HAP-1 (cell line): ENCODE results near the gene GALM.

Source experiments
- DNase-seq, 2 experiments: peaks; one replicate each; pipeline ENCODE4 v3.0.0-alpha.2; 2016 to 2020; ENCODE audit warnings: low spot score in 2 of 2
- H3K27me3 ChIP-seq: fragments of 250-450 bp; sonication (Bioruptor Pico); 2 replicates; pipeline ENCODE4 v1.5.1; 2020; ENCODE audit warnings: low read depth, mild to moderate bottlenecking, moderate library complexity
- H3K36me3 ChIP-seq: fragments of 250-450 bp; sonication (Bioruptor Pico); replicated peaks from 2 replicates; pipeline ENCODE4 v1.5.1; 2020; ENCODE audit warnings: mild to moderate bottlenecking
- H3K4me1 ChIP-seq: fragments of 250-450 bp; sonication (Bioruptor Pico); 2 replicates; pipeline ENCODE4 v1.5.1; 2020; ENCODE audit warnings: mild to moderate bottlenecking
- H3K4me3 ChIP-seq: fragments of 250-450 bp; sonication (Bioruptor Pico); 2 replicates; pipeline ENCODE4 v1.5.1; 2020; ENCODE audit warnings: mild to moderate bottlenecking, moderate library complexity
- H3K9me3 ChIP-seq: fragments of 250-450 bp; sonication (Bioruptor Pico); 2 replicates; pipeline ENCODE4 v1.5.1; 2020; ENCODE audit warnings: mild to moderate bottlenecking, moderate library complexity
- in situ Hi-C: fragments of 300-500 bp; cut with MboI; formaldehyde crosslinking; loops from 3 replicates; pipeline ENCODE4 v1.14.3; 2020; ENCODE audit warnings: low sequenced_read_pairs, inconsistent platforms, mixed read lengths

The GALM gene

DNA sequence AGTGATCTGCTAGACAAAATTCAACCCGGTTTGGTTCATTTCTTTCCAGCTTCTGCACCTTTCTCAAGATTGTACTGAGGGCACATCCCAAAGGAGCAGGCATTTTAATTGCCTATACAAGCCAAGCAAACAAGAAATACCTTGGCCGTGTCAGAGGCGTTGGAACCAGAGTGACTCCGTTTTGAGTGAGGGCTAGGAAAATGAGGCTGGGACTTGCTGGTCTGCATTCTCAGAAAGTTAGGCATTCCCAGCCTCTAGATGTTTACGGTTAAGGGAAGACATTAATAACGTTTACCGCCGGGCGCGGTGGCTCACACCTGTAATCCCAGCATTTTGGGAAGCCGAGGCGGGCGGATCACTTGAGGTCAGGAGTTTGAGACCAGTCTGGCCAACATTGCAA lies 110.6 kb downstream of the GALM start:
- Histone ChIP-seq H3K36me3 (peaks cover 5% of the 10 kb centered on the region; the same call in 1 of the 2 replicates), H3K4me1 (peaks cover 3% of the 10 kb centered on the region; the same call in 1 of the 2 replicates), H3K4me3 (no peak overlapping the region), H3K27me3 (no peaks in the 10 kb centered on the region), H3K9me3 (no peaks in the 10 kb centered on the region)
- in situ Hi-C loops = no loop called here
- no peak for DNase-seq

DNA sequence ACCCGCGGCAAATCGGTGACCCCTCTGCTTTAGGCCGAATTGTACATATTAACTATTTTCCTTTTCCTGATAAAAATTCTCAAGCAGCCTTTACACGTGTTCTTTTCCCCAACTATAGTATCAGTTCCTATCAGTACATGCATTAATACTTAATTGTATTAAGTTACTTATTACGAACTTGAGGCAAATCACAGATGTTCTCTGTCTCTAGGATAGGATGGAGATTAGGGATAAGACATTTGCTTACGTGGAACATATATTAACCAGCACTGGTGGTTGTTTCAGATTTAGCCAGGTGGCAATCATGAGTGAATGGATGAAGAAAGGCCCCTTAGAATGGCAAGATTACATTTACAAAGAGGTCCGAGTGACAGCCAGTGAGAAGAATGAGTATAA lies 112.8 kb downstream of the GALM start:
- no peak for DNase-seq
- Histone ChIP-seq H3K4me3 (peak overlapping the region; percentile 53), H3K27me3 (no peaks in the 10 kb centered on the region), H3K4me1 (peaks cover 3% of the 10 kb centered on the region; the same call in 1 of the 2 replicates), H3K36me3 (peaks cover 9% of the 10 kb centered on the region; the same call in 1 of the 2 replicates), H3K9me3 (no peaks in the 10 kb centered on the region)
- in situ Hi-C loops = no loop called here

DNA sequence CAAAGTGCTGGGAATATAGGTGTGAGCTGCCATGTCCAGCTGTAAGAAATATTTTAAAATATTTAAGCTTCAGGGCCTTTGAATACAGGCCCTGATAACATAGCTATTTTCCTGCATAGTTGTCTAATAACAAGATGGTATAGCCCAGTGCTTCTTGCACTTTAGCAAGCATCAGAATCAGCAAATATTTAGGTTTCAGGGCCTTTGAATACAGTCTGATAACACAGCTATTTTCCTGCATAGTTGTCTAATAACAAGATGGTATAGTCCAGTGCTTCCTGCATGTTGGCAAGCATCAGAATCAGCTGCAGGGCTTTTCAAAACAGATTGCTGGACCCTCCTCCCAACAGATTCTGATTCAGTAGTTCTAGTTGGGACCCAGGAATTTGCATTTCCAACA lies 117.7 kb downstream of the GALM start:
- H3K4me1 ChIP-seq = peaks cover 2% of the 10 kb centered on the region; the same call in 1 of the 2 replicates
- peaks cover 9% of the 10 kb centered on the region; the same call in 1 of the 2 replicates for H3K36me3 ChIP-seq
- H3K27me3 ChIP-seq = no peaks in the 10 kb centered on the region
- in situ Hi-C loops = no loop called here
- H3K4me3 ChIP-seq = no peak overlapping the region
- no peaks in the 10 kb centered on the region for H3K9me3 ChIP-seq
- DNase-seq = no peak
